DOHH2 (cell line): Measurements from ENCODE around the gene ADSL.

ENCODE experiments used
- H3F3A ChIP-seq: fragments of 200-600 bp; sonication (generic), shearing (Covaris generic); 2 replicates; pipeline ENCODE4 v1.6.0; 2016; ENCODE audit warnings: antibody characterized with exemption, mild to moderate bottlenecking; ENCODE audit not compliant: control insufficient read depth, insufficient read depth
- H3K27ac ChIP-seq: fragments of 200-600 bp; sonication (generic); 2 replicates; pipeline ENCODE4 v1.5.1; 2014; ENCODE audit warnings: low read depth, mild to moderate bottlenecking, low read length, moderate library complexity
- H3K27me3 ChIP-seq: fragments of 200-600 bp; sonication (generic); 2 replicates; pipeline ENCODE4 v1.6.1; 2014; ENCODE audit warnings: mild to moderate bottlenecking, low read length, mixed read lengths; ENCODE audit not compliant: control insufficient read depth
- H3K36me3 ChIP-seq: fragments of 200-600 bp; sonication (generic); 2 replicates; pipeline ENCODE4 v1.6.1; 2014; ENCODE audit warnings: mild to moderate bottlenecking, low read length, moderate library complexity, mixed read lengths; ENCODE audit not compliant: control insufficient read depth
- H3K4me1 ChIP-seq: fragments of 200-600 bp; sonication (generic); 2 replicates; pipeline ENCODE4 v1.6.1; 2014; ENCODE audit warnings: mild to moderate bottlenecking, low read length, mixed read lengths; ENCODE audit not compliant: control insufficient read depth
- H3K4me2 ChIP-seq: fragments of 200-600 bp; sonication (generic); 2 replicates; pipeline ENCODE4 v1.6.0; 2014; ENCODE audit warnings: mild to moderate bottlenecking, low read length, moderate library complexity
- H3K4me3 ChIP-seq: fragments of 200-600 bp; sonication (generic); 2 replicates; pipeline ENCODE4 v1.5.1; 2014; ENCODE audit warnings: mild to moderate bottlenecking, low read length, mixed read lengths
- H3K79me2 ChIP-seq: fragments of 200-600 bp; sonication (generic); 2 replicates; pipeline ENCODE4 v1.6.1; 2014; ENCODE audit warnings: mild to moderate bottlenecking, low read length, mixed read lengths; ENCODE audit not compliant: control insufficient read depth
- H3K9me2 ChIP-seq: fragments of 200-600 bp; sonication (generic); replicated peaks from 2 replicates; pipeline ENCODE4 v1.6.1; 2014; ENCODE audit warnings: mild to moderate bottlenecking, low read length, mixed read lengths; ENCODE audit not compliant: control insufficient read depth
- H3K9me3 ChIP-seq: fragments of 200-600 bp; sonication (generic); 2 replicates; pipeline ENCODE4 v1.6.1; 2014; ENCODE audit warnings: antibody characterized with exemption, low read length, mixed read lengths; ENCODE audit not compliant: control insufficient read depth, insufficient read depth
- H4K20me1 ChIP-seq: fragments of 200-600 bp; sonication (generic); 2 replicates; pipeline ENCODE4 v1.6.0; 2014; ENCODE audit warnings: low read depth, mild to moderate bottlenecking, antibody characterized with exemption, low read length, moderate library complexity; ENCODE audit not compliant: control insufficient read depth, insufficient read depth
- CTCF ChIP-seq: fragments of 200-600 bp; sonication (generic); IDR thresholded peaks from one replicate; pipeline ENCODE4 v1.5.1; 2014; ENCODE audit warnings: antibody characterized with exemption, mild to moderate bottlenecking, low read depth, low read length; ENCODE audit not compliant: poor library complexity, severe bottlenecking
- EZH2phosphoT487 ChIP-seq: fragments of 200-600 bp; sonication (generic); IDR thresholded peaks from 2 replicates; pipeline ENCODE4 v1.6.1; 2017; ENCODE audit warnings: borderline replicate concordance, mild to moderate bottlenecking, antibody characterized with exemption, low read length, moderate library complexity, mixed read lengths

Gene ADSL

GRCh38 chr22:40401981-40402406, 55.7 kb downstream of the ADSL start:
- no peaks in the 10 kb centered on the region for H3K27me3 ChIP-seq
- H3K36me3 ChIP-seq, result peaks cover 67% of the 10 kb centered on the region
- peaks cover 15% of the 10 kb centered on the region for H3K79me2 ChIP-seq
- H3K27ac ChIP-seq, result peak overlapping the region; percentile 91
- H3K9me2 ChIP-seq, result no peaks in the 10 kb centered on the region
- H3K4me3 ChIP-seq, result peak overlapping the region; percentile 0; the same call in 1 of the 2 replicates
- no peaks in the 10 kb centered on the region for H3K9me3 ChIP-seq
- peaks cover 66% of the 10 kb centered on the region for H3K4me1 ChIP-seq
- peaks cover 40% of the 10 kb centered on the region for H3F3A ChIP-seq
- no peaks in the 10 kb centered on the region for H4K20me1 ChIP-seq
- TF ChIP-seq CTCF, result no peak
- no peak for TF ChIP-seq EZH2phosphoT487
- H3K4me2 ChIP-seq, result peak overlapping the region; percentile 64

- no peaks in the 10 kb centered on the region for H3K9me2 ChIP-seq
- TF ChIP-seq CTCF, result no peak
- peaks cover 12% of the 10 kb centered on the region for H3K79me2 ChIP-seq
- H3K9me3 ChIP-seq, result no peaks in the 10 kb centered on the region
- H3K27ac ChIP-seq, result peak overlapping the region; percentile 91
- peaks cover 39% of the 10 kb centered on the region for H3F3A ChIP-seq
- no peaks in the 10 kb centered on the region for H4K20me1 ChIP-seq
- H3K27me3 ChIP-seq, result no peaks in the 10 kb centered on the region
- no peak overlapping the region for H3K4me3 ChIP-seq
- no peak overlapping the region for H3K4me2 ChIP-seq
- peaks cover 76% of the 10 kb centered on the region for H3K36me3 ChIP-seq
- H3K4me1 ChIP-seq, result peaks cover 55% of the 10 kb centered on the region
These were observed 56.8 kb downstream of the ADSL start for GRCh38 chr22:40403141-40403540.

- no peaks in the 10 kb centered on the region for H3K9me2 ChIP-seq
- H3K27me3 ChIP-seq, result no peaks in the 10 kb centered on the region
- H4K20me1 ChIP-seq, result no peaks in the 10 kb centered on the region
- peaks cover 81% of the 10 kb centered on the region for H3K36me3 ChIP-seq
- no peak overlapping the region for H3K4me2 ChIP-seq
- no peak overlapping the region for H3K27ac ChIP-seq
- TF ChIP-seq EZH2phosphoT487 (no peak), CTCF (no peak)
- peaks cover 49% of the 10 kb centered on the region for H3K4me1 ChIP-seq
- no peak overlapping the region for H3K4me3 ChIP-seq
- H3K9me3 ChIP-seq, result no peaks in the 10 kb centered on the region
- H3K79me2 ChIP-seq, result peaks cover 12% of the 10 kb centered on the region
- H3F3A ChIP-seq, result peaks cover 34% of the 10 kb centered on the region
These were observed 57.4 kb downstream of the ADSL start for GRCh38 chr22:40403651-40404050.
